KG1 (cell line): Measurements from ENCODE around the gene CCNL2.
A peak's percentile ranks its signal among the peaks of the same experiment; 100 is the strongest.
"Not testable (repeated sequence)": the region's sequence is repeated elsewhere in the genome, so short reads cannot be mapped to it uniquely, and the experiment has no call there.

Source experiments
- DNase-seq: peaks from one replicate; lab custom pipeline; 2025; lab: John Stamatoyannopoulos, UW

Gene CCNL2

DNA sequence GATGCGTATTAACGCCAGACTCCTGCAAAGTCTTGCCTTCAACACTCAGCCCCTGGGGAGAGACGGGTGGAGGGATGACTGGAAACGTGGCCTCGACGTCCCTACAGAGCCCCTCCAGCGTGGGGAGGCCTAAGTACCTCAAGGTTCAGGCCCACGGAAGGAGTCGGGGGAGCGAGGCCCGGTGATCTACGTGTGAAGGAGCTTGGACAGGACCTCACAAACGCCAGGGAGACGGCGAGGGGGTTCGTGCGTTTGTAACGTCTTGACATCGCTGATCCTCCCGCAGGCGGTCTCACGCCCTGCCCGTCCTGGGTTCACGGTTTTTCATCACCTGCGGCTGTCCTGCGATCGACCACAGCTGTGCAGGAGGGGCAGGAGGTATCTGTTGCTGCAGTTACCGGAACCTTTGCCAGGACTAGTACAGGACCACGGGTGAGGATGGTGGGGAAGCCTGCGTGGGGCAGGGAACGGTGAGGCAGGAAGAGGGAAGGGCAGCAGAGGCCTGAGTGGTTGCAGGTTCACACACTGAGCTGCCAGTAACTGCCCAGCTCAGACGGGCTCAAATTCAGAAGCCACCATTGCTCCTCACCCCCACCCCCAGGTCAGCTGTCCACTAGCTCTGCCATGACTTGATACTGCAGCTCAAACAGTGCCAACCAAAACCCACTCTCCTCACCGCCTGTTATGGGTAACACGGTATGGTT lies 889 bp upstream of the CCNL2 start:
- DNase-seq: no peak

DNA sequence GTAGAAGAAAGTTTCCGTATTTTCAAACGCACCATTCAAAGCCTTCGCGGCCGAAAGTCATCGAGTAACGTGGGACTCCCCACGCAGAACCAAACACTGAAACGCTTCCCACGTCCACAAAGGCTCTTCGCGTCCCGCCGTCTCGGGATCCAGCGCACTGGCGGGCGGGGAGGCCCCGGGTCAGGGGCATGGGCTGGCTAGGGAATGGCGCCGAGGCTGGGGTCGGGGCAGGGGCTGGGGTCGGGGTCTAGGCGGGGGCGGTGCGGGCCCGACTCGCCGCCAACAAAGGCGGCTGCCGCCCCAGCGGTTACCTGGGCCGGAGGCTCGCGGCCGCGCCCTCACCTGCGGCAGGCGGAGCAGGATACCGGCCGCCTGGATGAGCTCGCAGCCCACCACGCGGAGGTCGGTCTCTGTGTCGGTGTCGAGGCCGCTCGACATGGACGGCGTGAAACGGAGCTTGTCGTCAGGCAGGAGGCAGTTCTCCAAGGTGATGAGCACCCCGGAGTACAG lies 403 bp downstream of the CCNL2 start:
- DNase-seq: no peak

DNA sequence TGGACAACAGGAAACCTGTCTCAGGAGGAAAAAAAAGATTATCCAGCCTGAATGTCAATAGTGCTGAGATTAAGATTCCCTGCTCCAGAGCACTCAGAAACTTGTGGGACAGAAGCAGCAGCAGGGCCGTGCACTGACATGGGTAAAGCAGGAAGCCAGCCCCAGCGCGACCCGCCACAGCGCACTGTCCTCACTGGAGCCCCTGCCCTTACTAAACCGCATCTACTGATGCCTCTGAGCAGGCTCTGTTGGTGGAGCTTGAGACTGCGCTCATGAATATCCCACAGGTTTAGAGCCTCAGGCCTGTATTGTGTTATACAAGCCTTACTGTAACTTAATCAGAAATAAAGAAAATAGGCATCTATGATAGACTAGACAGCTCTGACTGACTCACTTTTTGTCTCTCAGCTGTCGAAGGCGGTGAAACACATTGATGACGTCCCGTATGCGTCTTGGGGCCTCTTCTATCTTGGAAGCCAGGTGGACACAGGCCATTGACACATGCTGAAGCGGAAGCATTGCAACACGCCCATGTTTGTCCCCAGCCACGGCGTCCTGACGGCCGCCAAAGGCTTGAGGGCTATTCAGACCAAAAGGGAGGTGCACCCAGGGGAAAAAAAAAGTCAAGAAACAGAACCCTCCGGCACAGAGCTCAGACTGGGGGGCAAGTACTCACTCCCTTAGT lies 1.2 kb downstream of the CCNL2 start:
- DNase-seq: no peak

DNA sequence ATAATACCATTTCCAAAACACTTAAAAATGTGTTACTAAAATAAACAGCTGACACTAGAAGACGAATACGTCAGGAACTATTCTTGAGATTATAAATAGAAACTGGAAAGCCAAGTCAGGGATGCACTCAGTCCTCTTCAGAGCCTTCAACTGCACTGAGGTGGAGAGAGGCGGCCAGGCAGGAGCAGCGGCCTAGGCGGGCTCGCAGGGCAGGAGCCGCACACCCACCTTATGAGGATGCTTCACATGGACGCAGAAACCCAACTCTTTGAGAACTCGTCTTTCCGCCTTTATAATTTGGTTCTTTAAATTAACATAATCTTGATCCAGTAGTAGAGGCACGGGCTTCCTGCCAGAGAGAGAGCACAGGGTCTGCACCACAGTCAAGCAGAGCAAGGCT lies 4.0 kb downstream of the CCNL2 start:
- no peak for DNase-seq

DNA sequence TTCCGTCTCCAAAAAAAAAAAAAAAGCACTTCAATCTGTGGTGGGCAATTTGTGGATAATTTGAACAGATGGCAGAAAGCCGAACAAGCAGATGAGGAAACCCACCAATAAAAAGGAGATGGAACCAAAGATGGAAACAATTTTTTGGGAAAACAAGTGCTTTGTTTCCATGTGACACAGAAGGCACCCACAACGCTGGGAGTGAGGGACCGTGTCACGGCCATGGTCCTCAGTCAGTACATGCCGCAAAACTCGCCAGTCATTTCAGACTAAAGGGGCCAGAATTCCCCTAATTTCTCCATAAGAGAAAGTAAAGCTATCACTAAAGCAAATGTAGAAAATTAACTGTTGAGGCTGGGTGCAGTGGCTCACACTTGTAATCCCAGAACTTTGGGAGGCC lies 5.0 kb downstream of the CCNL2 start:
- no peak for DNase-seq

DNA sequence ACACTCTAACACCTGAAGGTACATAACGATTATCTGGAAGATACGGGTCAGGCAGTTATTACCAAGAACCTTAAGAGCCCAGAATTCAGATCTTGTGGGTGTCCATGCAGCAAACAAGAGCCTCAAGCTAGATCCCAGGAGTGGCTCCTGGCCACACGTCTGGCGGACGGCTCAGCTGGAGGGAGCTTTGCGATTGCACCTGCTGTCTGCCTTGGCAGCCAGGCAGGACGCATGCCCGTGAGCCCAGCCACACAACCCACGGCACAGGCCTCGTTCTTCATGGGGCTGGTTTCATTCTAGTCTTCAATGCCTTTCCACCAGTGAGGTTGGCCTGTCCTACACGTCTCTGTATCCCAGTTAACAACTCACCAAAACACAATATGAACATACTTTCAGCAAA lies 5.7 kb downstream of the CCNL2 start:
- no peak for DNase-seq

DNA sequence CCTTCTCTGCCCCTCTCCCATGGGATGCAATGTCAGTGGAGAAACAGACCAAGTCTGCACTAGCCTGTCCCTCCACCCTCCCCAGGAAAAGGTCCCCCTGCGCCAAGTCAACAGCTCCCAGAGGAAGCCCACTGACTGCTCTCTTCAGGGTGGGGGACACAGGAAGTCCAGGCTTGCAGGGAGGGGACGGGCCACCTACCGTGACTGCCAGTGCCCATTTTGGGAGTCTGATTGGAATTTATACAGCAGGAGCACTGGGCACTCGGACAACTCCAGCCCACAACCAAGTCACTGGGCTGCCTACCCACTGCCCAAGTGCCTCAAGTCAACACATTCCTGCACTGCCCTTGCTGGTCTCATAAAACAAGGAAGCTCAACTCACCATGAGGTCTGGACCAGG lies 6.1 kb downstream of the CCNL2 start:
- DNase-seq: no peak

DNA sequence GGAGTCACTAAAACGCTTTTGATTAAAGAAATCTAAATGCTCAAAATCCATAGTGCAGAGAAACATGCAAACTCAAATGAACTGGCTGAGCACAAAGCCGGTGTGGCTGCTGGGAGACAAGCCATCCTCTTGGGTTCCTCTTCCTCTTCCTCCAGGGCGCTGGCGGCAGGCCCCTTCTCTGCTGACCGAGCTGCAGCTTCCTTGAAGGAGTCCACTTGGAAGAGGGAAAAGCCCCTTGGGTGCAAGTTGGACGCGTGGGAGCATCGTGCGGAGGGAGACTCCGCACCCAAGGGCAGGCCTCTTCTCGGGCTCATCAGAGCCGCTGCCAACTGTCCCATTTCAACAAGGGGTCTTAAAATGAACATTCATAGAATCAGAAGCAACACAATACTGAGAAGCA lies 7.9 kb downstream of the CCNL2 start:
- no peak for DNase-seq

DNA sequence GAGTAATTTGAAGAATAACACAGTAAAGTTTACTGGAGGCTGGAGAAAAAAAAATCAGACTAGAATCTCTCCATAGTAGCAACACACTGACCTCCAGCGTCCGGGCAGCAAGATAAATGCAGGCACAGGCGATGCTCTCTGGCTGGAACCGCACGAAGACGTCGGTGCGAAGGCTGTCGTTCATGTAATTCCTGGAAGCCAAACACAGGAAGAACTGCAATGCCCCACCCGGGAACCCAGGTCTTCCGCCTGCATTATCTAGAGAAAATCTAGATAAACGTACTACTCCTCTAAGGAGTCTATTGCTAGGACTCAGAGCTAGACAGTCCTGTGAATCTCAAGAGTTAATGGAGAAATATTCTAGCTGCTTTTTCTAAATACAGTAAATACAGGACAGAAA lies 8.5 kb downstream of the CCNL2 start:
- DNase-seq: no peak

DNA sequence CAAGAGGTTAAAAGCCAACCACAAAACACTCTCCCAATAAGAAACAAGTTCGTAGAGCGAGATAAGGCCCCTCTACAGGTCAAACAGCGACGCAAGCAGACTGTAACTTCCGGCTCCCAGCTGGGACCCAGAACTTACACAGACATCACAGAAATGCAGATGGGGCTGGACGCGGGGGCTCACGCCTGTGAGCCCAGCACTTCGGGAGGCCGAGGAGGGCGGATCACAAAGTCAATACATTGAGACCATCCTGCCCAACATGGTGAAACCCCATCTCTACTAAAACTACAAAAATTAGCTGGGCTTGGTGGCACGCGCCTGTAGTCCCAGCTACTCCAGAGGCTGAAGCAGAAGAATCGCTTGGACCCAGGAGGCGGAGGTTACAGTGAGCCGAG lies 11.1 kb downstream of the CCNL2 start:
- no peak for DNase-seq

DNA sequence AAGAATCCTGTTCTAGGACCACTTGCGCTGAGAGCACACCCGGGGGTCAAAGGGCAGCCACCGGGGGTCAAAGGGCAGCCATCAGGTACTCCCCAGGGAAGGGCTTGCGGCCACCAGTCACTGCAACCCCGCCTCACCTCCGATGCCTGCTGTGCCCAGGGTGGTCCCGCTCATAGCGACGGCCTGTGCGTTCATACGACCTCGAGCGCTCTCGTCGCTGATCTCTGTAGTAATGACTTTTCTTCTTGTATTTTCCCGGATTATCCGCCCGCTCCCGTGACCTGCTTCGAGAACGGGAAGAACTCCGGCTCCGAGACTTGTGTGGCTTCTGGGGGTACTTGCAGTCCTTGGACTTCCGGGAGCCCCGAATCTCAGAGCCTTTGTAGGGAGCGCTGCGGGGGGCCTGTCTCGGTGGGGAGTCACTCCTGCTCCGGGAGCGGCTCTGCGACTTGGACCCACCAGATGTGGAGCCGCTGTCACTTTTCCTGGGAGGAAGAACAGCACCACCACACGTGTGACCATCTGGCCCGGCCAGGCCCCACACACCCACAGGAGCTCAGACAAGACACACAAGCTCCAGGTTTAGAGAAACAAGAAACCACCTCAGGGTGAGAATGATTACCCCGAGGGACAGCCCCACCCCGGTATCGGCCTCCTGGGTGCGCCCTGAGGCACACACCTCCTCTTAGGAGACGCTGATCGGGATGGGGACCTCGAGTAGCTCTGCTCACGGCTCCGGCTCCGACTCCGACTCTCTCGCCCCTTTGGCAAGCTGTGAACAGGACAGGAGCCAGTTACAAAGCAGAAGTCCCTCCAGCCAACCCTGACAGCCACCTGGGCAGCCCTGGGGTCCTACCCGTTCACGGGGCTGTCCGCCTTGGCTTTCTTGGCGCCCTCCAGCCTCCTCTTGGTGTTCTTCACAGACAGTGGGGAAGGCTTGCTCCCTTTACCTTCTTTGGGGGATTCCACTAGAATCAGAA lies 11.7 kb downstream of the CCNL2 start:
- DNase-seq: no peak

DNA sequence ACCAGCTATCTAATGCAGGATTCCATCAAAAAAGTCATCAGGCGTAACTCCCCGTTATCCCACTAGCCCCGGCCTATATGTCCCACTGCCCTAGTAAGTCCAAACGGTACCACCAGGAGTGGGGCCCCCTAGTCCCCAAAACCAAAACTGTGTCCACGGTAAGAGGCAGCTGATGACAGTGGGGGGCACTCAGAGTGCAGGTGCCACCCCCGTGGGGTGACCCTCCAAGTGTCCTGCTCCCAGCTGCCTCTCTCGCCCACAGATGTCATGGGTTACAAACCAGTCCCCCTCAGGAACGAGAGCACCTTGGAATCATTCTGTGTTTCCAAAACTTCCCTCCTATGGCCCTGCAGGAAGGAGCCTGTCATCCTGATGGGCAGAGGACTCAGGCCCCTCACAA lies 13.2 kb downstream of the CCNL2 start:
- no peak for DNase-seq

DNA sequence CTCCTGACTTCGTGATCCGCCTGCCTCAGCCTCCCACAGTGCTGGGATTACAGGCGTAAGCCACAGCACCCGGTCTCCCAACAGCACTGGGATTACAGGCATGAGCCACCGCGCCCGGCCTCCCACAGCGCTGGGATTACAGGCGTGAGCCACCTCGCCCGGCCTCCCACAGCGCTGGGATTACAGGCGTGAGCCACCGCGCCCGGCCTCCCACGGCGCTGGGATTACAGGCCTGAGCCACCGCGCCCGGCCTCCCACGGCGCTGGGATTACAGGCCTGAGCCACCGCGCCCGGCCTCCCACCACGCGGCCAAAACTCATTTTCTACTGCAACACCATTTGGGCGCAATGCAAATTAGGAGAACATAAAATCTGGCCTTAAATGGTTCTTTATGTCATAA lies 13.8 kb downstream of the CCNL2 start:
- not testable (repeated sequence) for DNase-seq

DNA sequence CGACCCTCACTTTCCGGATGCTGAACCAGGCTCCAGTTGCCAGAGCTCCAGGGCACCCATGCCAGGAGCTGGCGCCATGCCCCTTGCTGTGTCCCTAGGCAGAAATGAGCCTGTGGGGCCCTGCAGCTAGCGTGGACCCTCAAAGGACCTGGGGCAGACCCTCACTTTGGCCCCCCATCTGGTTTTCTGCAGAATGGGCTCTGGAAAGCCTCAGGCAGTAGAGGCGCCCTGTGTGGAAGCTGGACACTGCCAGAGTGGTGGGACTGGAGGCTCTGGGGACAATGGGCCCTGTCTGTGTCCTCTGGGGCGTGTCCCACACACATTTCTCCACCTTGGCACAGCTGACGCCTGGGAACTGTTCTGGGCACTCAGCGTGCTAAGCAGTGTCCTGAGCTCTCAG lies 17.8 kb downstream of the CCNL2 start:
- no peak for DNase-seq

DNA sequence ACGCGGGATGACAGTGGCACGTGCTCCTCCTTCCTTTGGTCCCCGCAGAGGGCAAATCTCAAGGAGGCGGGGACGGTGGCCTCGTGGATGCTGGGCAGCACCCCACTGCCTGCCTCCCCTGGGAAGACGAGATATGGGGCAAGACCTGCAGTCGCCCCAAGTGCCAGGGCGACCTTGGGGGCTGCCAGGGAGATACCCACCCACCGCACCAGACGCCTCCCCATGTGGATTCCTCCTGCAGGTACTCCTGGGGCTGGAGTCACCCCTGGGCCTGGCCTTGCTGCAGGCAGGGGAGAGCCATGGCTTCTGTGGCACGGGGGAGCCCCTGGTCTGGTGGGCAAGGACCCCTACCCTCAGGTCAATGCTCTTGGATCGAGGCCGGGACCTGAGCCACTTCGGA lies 18.3 kb downstream of the CCNL2 start:
- DNase-seq: no peak

DNA sequence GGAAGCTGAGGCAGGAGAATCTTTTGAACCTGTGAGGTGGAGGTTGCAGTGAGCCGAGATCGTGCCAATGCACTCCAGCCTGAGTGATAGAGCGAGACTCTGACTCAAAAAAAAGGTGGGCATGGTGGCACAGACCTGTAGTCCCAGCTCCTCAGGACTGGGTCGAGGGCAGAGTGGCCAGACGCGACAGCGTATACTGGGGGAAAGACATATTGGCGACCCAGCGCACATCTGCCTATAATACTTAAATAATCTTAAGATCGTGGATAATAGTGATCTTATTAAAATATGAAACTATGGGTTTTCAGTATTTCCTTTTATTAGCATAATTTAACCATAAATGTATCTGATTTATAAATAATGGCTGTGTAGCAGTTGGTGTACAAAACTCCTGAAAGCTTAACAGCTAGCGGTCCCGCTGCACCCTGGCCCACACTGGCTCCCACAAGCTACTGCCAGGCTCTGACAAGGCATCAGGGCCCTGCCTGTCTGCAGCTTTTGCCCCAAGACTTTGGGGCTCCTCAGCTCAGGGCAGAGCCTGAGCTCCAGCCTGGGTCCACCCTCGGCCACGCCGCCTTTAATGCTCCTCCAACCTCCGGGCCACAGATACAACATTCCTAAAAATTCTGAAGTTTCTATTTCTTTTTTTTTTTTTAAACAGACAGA lies 21.5 kb downstream of the CCNL2 start:
- no peak for DNase-seq

DNA sequence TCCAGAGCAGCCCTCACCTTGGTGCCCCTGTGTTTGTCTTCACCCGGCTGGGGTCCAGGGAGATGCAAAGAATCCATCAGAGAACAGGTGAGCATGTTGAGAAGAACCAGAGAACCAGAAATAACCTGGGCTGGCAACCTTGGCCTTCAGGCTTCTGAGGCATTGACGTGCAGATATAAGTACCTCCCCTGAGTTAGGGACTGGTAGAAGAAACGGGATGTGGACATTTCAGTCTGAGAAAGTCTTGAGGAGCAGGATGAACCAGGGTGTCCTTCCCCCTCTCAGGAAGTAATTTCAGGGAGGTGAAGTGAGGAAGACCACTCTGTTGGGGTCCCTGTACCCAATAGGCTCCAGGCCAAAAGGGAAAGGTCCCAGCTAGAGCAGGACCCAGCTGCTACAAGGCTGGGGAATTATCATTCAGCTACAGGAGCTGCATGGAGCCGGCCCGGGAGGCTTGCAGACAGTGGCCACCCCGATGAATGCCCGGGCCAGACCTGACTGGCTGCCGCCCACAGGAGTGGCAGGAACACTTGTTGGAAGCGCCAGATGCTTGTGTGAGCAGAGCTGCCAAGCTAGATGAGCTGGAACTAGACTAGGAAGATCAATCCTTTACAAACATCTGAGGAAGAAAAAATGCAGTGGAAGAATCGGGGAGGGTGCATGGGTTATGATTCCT lies 22.4 kb downstream of the CCNL2 start:
- DNase-seq: no peak

DNA sequence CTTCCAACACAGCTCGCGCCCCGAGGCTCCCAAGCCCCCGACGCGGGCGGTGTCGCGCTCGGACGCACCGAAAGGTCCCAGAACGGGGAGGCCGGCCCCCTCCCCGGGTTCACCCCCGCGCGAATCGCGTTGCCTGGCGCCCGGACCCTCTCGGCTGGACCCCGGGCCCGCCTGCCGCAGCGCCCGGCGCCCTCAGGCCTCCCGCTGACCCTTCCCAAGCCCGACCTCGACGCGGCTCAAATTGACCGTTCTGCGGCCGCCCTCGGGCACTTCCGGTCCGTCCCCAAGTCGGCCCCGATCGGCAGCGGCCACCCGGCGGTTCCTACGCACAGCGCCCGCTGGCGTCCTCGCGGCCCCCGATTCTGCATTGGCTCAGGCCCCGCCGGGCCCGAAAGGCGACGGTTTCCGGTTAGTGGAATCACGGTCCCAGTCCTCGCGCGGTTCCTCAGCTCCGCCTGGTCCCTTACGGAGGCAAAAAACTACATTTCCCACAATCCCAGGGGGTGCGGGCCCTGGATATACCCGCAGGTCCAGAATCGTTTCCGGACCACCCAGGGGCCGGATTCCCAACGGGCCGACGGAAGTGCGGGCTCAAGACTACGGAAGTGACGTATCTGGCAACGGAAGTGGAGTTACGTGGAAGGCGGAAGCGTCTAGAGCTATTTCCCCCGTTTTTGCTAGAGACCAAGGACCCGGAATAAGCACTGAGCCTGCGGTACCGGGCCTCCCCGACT lies 24.0 kb downstream of the CCNL2 start, which contains the start of gene AURKAIP1:
AURKAIP1 (minus strand) TSS at position 279 of the 734 bp plus-strand sequence. CDS start 451 bp downstream, outside the sequence.
- DNase-seq: peak; percentile 99

DNA sequence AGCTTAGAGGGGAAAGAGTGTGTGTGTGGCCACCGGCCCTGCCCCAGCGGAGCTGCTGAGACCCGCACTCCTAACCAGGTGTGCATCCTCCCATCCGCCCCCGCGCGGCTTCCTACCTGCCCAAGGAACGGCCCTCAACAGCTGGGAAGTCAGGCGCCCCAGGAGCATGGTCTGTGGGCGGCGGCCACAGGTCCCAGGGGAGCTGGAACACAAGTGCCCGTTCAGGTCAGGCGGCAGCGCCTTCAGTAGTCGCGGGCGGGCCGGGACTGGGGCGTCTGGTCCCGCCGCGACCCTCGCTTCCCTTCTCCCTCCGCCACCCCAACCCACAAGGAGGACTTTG lies 24.6 kb downstream of the CCNL2 start:
- no peak for DNase-seq

DNA sequence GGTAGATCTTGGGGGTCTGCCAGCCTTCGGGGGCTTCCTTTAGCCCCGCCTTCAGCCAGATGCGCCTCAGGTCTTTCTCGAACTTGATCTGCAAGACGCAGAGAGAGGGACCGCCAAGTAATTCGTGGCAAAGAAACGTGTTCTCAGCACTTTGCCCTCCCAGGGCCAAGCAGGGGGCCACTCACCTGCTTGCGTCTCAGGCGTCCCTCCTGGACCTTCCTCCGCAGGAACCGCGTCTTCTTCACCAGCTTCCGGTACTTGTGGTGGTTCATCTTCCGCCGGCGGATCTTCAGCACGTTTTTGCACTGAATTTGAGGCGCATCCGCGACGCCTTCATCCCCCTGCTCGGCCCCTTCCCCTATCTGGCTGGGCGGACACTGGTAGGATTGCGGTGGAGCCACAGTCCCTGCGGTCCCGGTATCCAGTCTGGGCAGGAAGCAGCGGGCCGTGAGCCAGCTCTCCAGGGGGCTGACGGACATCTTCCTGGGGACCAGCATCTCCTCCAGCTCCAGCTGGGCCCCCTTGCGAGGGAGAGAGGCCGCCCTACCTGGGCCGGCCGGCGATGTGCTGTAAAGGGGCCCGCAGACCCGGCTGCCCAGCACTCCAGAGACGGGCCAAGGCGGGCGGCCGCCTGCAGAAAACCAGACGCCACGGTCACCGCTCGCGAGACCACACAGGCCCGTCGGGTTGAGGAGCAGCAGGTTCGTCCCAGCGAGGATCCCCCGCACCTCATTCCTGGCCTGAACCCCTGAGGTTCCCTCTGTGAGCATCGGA lies 25.1 kb downstream of the CCNL2 start:
- no peak for DNase-seq
